Dedifferentiated amniotic fluid mesenchymal stem cell (primary cell): ENCODE data around the gene PTPRN2.
"Not testable (repeated sequence)": the region's sequence is repeated elsewhere in the genome, so short reads cannot be mapped to it uniquely, and the experiment has no call there.

Experiments used
- DNase-seq: peaks from one replicate; pipeline ENCODE4 v3.0.0-alpha.2; 2016; ENCODE audit errors: extremely low spot score

Gene PTPRN2

GRCh38 chr7:158322616-158323530, 264.8 kb downstream of the PTPRN2 start:
- DNase-seq: no peak

DNA sequence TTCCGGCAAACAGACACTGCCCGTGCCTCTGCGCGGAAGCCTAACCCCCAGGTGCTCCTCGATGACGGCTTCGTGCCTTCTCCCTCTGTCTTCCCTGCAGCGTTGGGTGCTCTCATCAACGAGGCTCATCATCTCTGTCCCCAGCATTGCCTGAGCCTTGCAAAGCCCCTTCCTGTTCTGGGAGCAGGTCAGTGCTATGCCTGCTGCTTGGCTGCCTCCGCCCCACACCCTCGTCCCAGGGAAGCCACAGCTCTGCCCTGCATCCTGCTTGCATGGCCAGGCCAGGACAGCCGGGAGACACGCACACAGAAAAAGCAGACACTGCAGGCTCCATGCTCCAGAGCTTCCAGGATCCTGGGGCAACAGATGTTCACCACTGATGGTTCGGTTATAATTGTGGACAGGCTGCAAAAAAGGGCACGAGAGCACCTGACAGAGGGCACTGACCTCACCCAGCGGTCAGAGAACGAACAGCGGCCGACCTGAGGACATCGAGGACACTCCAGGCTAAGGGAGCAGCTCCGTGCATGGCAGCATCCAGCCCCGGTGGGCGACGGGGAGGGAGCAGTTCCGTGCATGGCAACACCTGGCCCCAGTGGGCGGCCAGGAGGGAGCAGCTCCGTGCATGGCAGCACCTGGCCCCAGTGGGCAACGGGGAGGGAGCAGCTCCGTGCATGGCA, 265.5 kb downstream of the PTPRN2 start:
- DNase-seq: no peak

- no peak for DNase-seq
Observed at GRCh38 chr7:158321056-158321700, 266.4 kb downstream of the PTPRN2 start.

GRCh38 chr7:158320328-158320727, 267.3 kb downstream of the PTPRN2 start:
- no peak for DNase-seq

DNA sequence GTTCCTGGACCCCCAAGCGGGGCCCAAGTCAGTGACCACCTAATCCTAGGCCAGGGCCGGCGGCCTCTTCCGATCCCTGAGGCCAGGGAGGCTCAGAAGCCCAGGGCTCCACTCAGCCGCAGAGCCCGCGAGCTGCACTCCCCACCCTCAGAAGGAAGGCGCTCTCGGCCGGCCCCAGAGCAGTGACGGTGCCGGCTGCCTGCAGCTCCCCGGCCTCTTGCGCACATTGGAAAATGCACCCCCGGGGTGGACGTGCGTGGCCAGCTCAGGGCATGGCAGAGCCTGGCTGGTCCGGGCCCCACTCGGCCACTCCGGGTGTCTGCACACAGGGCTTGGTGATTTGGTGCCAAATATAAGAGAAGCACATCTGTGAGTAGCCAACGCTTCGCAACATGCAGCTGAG, 269.1 kb downstream of the PTPRN2 start:
- DNase-seq: no peak

DNA sequence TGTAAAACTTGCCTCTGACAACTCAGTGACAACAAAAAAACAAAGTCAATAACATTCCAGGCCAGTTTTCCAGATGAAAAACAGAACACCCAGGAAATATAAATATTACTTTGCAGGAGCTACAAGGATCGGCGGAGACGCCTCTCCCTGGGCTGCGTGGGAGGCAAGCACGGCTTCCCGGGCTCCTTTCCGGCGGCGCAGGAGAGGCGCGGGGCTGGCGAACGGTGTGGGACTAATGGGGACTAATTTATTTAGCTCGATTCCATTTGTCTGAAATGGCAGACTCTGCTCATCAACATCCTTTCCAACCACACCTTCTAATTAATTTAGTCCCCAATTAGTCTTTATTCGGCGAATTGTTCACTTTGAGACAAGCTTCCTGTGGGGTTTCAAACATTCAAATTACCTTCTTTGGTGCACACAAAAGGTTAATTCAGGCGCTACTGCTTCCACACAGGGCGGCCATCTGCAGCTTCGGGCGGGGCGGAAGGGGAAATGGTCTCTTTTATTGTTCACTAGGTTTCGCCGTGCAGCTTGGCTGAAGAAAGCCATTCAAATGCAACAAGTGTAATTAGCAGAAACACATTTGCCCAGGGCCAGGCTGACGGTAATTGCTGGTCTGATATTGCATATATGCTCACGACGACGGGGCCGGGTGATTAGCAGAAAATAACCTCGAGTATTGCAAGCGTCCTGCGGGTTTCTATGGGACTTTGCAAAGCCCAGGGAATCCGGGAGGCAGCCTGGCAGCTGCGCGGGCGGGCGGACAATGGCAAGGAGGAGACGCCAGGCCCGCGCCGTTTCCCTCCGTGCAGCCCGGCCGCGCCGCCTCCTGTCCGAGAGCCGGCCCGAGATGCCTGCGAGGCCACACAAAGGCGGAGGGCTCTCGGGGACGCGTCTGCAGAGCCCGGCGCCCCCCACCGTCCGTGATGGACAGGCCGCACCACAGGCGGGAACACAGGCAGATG, 270.1 kb downstream of the PTPRN2 start:
- no peak for DNase-seq

DNA sequence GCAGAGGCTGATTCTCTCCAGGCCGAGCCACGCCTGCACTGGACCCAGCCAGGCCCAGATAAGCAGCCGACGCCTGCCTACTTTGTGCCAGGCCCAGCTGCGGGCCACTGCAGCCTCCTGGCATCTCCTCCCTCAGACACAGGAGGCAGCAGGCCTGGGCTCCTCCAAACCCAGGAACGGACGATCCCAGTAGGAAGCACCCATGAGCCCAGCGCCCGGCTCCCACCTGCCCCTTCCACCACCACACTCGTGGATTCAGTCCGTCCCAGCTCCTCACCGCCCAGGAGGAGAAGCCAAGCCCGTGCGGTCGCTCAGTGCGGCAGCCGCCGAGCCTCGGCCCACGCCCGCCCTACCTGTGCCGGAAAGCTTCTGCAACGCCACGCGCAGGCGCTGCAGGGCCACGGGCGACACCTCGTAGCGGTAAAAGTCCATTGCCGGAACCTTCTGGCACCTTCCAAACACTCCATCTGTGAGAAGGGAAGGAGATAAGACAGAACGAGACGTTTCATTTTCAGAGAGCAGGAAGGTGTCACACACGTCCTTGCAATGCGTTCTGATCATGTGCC, 271.1 kb downstream of the PTPRN2 start:
- no peak for DNase-seq

DNA sequence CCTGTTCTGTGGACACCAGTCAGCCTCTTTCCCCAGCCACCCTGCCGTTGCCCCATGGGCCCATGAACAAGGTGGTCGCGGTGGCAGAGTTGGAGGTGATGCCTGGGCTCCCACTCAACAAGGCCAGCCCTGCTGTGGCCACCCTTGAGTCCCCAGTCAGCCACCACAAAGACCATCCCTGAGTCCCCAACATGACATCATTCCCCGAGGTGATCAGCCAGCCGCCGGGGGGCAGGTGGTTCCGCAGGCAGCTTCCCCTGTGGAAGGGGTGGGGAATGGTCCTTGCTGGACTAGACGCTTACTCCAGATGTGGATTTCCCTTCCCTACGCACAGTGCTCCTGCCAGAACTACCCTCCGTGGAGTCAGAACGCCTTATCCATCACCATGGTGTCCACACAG, 271.7 kb downstream of the PTPRN2 start:
- DNase-seq: no peak

DNA sequence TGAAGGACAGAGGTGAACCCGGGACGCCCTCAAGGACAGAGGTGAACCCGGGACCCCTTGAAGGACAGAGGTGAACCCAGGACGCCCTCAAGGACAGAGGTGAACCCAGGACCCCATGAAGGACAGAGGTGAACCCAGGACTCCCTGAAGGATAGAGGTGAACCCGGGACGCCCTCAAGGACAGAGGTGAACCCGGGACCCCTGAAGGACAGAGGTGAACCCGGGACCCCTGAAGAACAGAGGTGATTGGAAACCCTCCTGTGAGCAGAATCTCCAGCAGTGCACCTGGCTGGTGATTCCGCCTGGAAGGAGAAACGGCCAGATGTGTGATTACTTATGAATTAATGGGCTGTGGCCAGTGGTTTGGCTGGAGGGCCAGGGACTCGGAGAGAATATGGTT, 272.3 kb downstream of the PTPRN2 start:
- DNase-seq: no peak

- no peak for DNase-seq
Observed at GRCh38 chr7:158314394-158314793, 273.2 kb downstream of the PTPRN2 start.

GRCh38 chr7:158313931-158314330, 273.7 kb downstream of the PTPRN2 start:
- no peak for DNase-seq

DNA sequence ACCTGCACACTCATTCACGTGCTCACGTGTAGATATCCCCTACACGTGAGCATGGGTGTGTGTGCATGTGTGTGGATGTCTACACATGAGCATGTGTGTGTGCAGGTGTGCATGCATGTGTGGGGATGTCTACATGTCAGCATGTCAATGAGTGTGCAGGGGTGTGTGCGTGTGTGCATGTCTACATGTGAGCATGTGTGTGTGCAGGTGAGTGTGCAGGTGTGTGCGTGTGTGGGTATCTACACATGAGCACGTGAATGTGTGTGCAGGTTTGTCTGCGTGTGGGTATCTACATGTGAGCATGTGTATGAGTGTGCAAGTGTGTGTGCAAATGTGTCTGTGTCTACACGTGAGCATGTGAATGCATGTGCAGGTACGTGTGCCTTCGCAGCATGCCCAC, 274.8 kb downstream of the PTPRN2 start:
- no peak for DNase-seq

DNA sequence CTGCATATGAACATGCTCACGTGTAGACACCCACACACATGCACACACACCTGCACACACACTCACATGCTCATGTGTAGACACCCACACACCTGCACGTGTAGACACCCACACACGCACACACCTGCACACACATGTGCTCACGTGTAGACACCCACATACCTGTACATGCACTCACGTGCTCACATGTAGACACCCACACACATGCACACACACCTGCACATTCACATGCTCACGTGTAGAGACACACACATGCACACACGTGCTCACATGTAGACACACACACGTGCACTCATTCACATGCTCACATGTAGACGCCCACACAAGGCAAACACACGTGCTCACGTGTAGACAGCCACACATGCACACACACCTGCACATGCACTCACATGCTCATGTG, 275.8 kb downstream of the PTPRN2 start:
- no peak for DNase-seq

DNA sequence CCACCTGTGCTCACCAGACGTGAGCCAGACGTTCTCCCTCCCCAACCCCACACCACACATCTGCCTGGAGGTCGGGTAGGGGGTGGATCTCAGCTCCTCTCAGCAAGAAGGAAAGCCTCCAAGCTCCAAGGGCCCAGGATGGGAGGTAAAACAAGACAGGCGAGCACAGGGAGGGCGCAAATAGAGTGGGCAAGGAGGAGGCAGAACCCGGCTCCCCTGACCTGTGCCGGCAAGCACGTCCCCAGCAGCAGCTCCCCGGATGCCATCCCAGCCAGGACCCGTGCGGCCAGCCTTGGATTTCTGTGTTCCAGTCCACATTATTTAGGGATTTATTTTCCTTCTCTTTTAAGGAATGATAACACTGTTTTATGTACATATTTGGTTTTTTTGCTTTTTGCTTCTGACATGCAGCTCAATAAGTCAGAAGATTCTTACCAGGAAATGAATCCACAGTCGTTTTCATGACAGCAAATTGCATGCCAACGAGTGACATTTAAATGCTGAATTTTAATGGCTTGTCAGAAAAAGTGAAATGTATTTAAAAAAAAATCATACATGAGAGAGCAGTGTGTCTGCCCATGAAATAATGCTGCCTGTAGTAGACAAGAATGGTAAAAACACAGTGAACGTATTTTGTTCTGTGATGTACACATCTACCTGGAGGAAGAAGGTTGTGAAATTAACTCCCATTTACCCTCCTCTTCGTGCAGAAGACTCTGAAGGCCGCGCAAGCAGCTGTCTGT, 276.5 kb downstream of the PTPRN2 start:
- no peak for DNase-seq

DNA sequence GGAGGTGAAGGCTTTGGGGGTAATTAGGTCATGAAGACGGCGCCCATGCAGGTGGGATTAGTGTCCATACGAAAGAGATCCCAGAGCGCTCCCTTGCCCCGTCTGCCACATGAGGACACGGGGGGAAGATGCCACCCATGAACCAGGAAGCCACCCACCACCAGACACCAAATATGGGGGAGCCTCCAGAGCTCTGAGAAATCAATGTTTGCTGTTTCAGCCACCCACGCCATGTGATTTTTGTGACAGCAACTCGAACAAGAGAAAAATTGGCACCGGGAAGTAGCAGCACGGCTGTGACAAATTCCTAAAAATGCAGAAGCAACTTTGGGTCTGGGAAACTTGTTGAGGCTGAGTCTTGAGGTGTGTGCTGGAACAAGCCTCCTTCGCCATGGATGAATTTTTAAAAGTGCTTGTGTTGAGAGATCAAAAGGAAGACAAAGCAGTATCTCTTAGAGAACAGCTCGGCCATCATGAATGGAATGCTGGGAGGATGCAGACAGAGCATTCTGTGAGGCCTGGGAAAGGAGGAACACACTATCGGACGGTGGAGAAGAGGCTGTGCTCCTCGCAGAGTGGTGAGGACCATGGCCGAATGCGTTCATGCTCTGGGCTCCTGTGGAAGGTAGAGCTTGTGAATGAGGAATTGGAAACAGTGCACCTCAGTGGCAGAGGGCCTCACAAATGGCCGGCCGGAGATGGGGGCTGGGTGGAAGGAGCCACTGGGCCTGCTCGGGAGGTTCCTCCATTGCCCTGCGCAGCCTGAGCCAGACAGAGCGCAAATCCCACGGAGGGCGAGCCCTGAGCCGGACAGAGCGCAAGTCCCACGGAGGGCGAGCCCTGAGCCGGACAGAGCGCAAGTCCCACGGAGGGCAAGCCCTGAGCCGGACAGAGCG, 277.5 kb downstream of the PTPRN2 start:
- no peak for DNase-seq

DNA sequence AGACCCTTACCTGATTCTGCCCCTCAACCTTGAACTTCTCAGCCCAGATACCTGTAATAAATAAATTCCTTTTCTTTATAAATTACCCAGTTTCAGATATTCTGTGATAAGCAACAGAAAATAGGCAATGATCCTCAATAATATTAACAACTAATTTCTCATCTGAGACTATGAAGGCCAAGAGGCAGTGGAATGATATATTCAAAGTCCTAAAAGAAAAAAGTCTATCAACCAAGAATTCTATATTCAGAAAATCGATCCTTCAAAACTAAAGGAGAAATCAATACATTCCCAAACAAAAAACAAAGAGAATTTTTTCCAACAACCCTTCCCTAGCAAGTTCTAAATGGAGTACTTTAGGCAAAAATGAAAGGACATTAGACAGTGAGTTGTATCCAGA, 279.6 kb downstream of the PTPRN2 start:
- DNase-seq: no peak

GRCh38 chr7:158304072-158304471, 283.6 kb downstream of the PTPRN2 start:
- DNase-seq: not testable (repeated sequence)

- DNase-seq: no peak
Observed at GRCh38 chr7:158303121-158303520, 284.5 kb downstream of the PTPRN2 start.

DNA sequence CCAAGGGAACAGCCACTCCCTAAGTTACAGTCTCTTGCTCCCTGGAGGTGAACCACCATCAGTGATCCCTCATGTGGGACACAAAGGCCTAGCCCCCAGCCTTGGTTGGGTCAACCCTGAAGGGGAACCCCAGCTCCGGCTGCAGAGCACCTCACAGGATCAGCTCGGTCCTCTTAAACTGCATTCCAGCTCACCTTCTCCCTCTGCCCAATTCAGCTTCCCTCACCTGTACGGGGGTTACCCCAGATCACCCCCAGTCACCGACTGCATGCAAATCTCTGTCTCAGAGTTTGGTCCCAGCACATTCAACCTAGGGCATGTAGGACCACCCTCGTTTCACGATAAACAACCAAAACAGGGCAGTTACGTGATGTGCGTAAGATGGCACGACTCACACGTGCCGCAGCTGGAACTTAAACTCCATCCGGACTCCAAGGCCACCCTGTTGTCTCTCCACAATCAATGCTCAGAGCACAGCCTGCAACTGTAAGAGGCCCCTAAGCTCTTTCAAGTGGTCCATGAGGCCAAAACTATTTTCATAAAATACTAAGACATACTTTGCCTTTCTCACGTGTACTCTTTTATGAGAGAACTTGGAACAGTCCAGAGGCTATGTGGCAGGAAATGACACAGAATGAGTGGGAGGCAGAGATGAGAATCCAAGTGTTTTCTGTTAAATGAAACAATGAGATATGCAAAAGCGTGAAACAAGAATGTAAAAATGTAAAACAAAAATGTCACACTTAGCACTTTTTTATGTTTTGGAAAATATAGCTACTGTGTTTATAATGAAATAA, 285.2 kb downstream of the PTPRN2 start:
- DNase-seq: no peak
